A549 (cell line): ENCODE measurements around the gene ATP1A4. TPM values are rescaled to one million over a fixed set of nuclear protein-coding genes. Genes with fewer than 3 reads are reported as not detected.

Source experiments
- ATAC-seq, 2 experiments: fragments of 200-7000 bp in 1 of 2; fragments of >200 bp in 1 of 2; cut with Nextera tagmentation in 1 of 2; cut with Tn5 transposase in 1 of 2; 3 replicates each; pipeline versions ENCODE4 v1.8.0 to v1.9.1; 2018 to 2020; ENCODE audit warnings: mild to moderate bottlenecking in 1 of 2, moderate library complexity in 1 of 2
- CTCF ChIA-PET: fragments of 300-600 bp; sonication (Branson Sonifier 250); formaldehyde crosslinking; extraction: SDS; loops from one replicate; lab custom pipeline; 2021; ENCODE audit warnings: antibody characterized with exemption, inconsistent platforms; lab: Yijun Ruan, JAX
- POLR2A ChIA-PET: fragments of 350-600 bp; formaldehyde crosslinking; extraction: SDS; loops from one replicate; lab custom pipeline; 2021; ENCODE audit warnings: antibody characterized with exemption, inconsistent platforms; lab: Yijun Ruan, JAX
- DNase-seq, 2 experiments: peaks; one replicate each; pipeline versions ENCODE4 v3.0.0 to v3.0.0-alpha.2; 2011 to 2016; ENCODE audit warnings: low read depth in 1 of 2, low spot score in 1 of 2
- FAIRE-seq: peaks from 2 replicates; lab custom pipeline; 2011; peaks lifted over from hg19 to GRCh38; lab: Jason Lieb, UNC
- H3K27ac ChIP-seq, 2 experiments: fragments of >200 bp; sonication (Bioruptor Twin); formaldehyde crosslinking; 3 replicates each; pipeline ENCODE4 v1.5.1; 2016 to 2017
- H3K4me1 ChIP-seq: fragments of >200 bp; sonication (Bioruptor Twin); formaldehyde crosslinking; 3 replicates; pipeline ENCODE4 v1.6.1; 2016
- H3K4me2 ChIP-seq: fragments of >200 bp; sonication (Bioruptor Twin); formaldehyde crosslinking; 3 replicates; pipeline ENCODE4 v1.6.1; 2016
- H3K4me3 ChIP-seq: fragments of >200 bp; sonication (Bioruptor Twin); formaldehyde crosslinking; 3 replicates; pipeline ENCODE4 v1.5.1; 2016
- H3K9me3 ChIP-seq: fragments of >200 bp; sonication (Bioruptor Twin); formaldehyde crosslinking; 3 replicates; pipeline ENCODE4 v1.6.1; 2016
- CBX8 ChIP-seq: fragments of 200-600 bp; sonication (generic); IDR thresholded peaks from 2 replicates; pipeline ENCODE4 v1.6.1; 2016
- CEBPB ChIP-seq, 2 experiments: fragments of >200 bp in 1 of 2; sonication (Bioruptor Twin) in 1 of 2; formaldehyde crosslinking in 1 of 2; IDR thresholded peaks; 2 replicates each; pipeline ENCODE4 v1.6.1; 2012 to 2016
- CHD4 ChIP-seq: fragments of 200-600 bp; sonication (generic); IDR thresholded peaks from 2 replicates; pipeline ENCODE4 v1.6.1; 2016; ENCODE audit warnings: antibody characterized with exemption, mild to moderate bottlenecking, borderline replicate concordance
- ESRRA ChIP-seq: fragments of 150-350 bp; IDR thresholded peaks from 2 replicates; pipeline ENCODE4 v1.6.1; 2014; ENCODE audit warnings: mild to moderate bottlenecking, low read length, borderline replicate concordance
- FOSB ChIP-seq: fragments of 250-450 bp; sonication (Bioruptor Pico); IDR thresholded peaks from 2 replicates; pipeline ENCODE4 v1.5.0; 2020; ENCODE audit warnings: mild to moderate bottlenecking, moderate library complexity
- FOSL2 ChIP-seq, 2 experiments: fragments of 450-650 bp in 1 of 2; fragments of >200 bp in 1 of 2; sonication (Bioruptor Twin) in 1 of 2; formaldehyde crosslinking; IDR thresholded peaks; 2 replicates each; pipeline versions ENCODE4 v1.5.0 to v1.6.1; 2016 to 2020; ENCODE audit warnings: mild to moderate bottlenecking in 1 of 2, moderate library complexity in 1 of 2
- FOXS1 ChIP-seq: fragments of 250-450 bp; sonication (Bioruptor Pico); IDR thresholded peaks from 2 replicates; pipeline ENCODE4 v1.5.0; 2020; ENCODE audit warnings: mild to moderate bottlenecking, moderate library complexity
- GATA3 ChIP-seq: IDR thresholded peaks from 2 replicates; pipeline ENCODE4 v1.6.1; 2012; ENCODE audit warnings: borderline replicate concordance
- KDM1A ChIP-seq: fragments of 200-600 bp; sonication (generic); IDR thresholded peaks from 2 replicates; pipeline ENCODE4 v1.6.1; 2016; ENCODE audit warnings: low read depth, mild to moderate bottlenecking
- MAFK ChIP-seq: fragments of 450-650 bp; IDR thresholded peaks from 2 replicates; pipeline ENCODE4 v1.6.1; 2014; ENCODE audit not compliant: partially characterized antibody
- NPAS2 ChIP-seq: fragments of 250-450 bp; sonication (Bioruptor Pico); IDR thresholded peaks from 2 replicates; pipeline ENCODE4 v1.8.0; 2022; ENCODE audit warnings: mild to moderate bottlenecking, moderate library complexity, borderline replicate concordance
- PBX3 ChIP-seq: IDR thresholded peaks from 2 replicates; pipeline ENCODE4 v1.6.1; 2012
- RAD21 ChIP-seq, 2 experiments: fragments of >200 bp in 1 of 2; sonication (Bioruptor Twin) in 1 of 2; formaldehyde crosslinking in 1 of 2; IDR thresholded peaks in 1 of 2; conservative IDR thresholded peaks in 1 of 2; 2 replicates in 1 of 2; 3 replicates in 1 of 2; pipeline ENCODE4 v1.6.1; 2012 to 2018; ENCODE audit warnings: inconsistent platforms in 1 of 2
- RCOR1 ChIP-seq: fragments of 150-350 bp; IDR thresholded peaks from 2 replicates; pipeline ENCODE4 v1.6.1; 2014; ENCODE audit warnings: antibody characterized with exemption, low read length, low read depth
- SMC3 ChIP-seq: fragments of >200 bp; sonication (Bioruptor Twin); formaldehyde crosslinking; IDR thresholded peaks from 3 replicates; pipeline ENCODE4 v1.6.1; 2018; ENCODE audit warnings: inconsistent platforms
- SREBF2 ChIP-seq: fragments of 450-650 bp; IDR thresholded peaks from 2 replicates; pipeline ENCODE4 v1.6.1; 2014; ENCODE audit warnings: mild to moderate bottlenecking, moderate library complexity
- ZFP36 ChIP-seq: fragments of 450-650 bp; IDR thresholded peaks from 2 replicates; pipeline ENCODE4 v1.6.1; 2014; ENCODE audit warnings: borderline replicate concordance; ENCODE audit not compliant: partially characterized antibody
- WGBS: methylation state at CpG from one replicate; pipeline ENCODE4 v1.1.6; 2017; ENCODE audit errors: missing lambda C conversion rate; 5-methylcytosine and 5-hydroxymethylcytosine counted together
- polyA plus RNA-seq, 4 experiments: library from polyadenylated mRNA; depleted of rRNA in 3 of 4; stranded (reverse); fragments of >200 nt; fragmentation: RNase III in 1 of 4; extraction: RNeasy Plus Mini Kit Qiagen cat#74134 plus additional on column Dnase treatment in 1 of 4; gene quantifications; 2 replicates in 3 of 4; 3 replicates in 1 of 4; pipeline ENCODE4 v1.2.3, GENCODE V29; 2011 to 2017
- TF ChIP-seq, protein P1 (sequence below): fragments of 250-450 bp; sonication (Bioruptor Pico); IDR thresholded peaks from 2 replicates; pipeline ENCODE4 v1.5.0; 2020; ENCODE audit warnings: low read depth, mild to moderate bottlenecking, moderate library complexity

The ATP1A4 gene
- polyA plus RNA-seq, 2 of the 4 experiments (the other 2 are of a cell fraction): not detected

GRCh38 chr1:160127381-160127780 is 24.0 kb upstream of the ATP1A4 start:
- Histone ChIP-seq H3K27ac (peak overlapping the region; percentile 60 to 85; a peak in 5 of 6 replicates), H3K4me1 (peaks cover 63% of the 10 kb centered on the region), H3K4me2 (peak overlapping the region; percentile 49; the same call in 2 of the 3 replicates)
- ATAC-seq: no peak
- FAIRE-seq: no peak
- TF ChIP-seq SREBF2: no peak
- TF ChIP-seq FOSB (CRISPR knock-in tag): no peak
- no peak for TF ChIP-seq PBX3
- TF ChIP-seq, protein P1, sequence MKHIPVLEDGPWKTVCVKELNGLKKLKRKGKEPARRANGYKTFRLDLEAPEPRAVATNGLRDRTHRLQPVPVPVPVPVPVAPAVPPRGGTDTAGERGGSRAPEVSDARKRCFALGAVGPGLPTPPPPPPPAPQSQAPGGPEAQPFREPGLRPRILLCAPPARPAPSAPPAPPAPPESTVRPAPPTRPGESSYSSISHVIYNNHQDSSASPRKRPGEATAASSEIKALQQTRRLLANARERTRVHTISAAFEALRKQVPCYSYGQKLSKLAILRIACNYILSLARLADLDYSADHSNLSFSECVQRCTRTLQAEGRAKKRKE (CRISPR knock-in tag): no peak
- TF ChIP-seq FOXS1: no peak
- TF ChIP-seq KDM1A: no peak
- TF ChIP-seq, all 56 proteins: peak for 0
- ChIA-PET CTCF (interaction anchor here (0.6 to 23.7 kb wide), 3 partner anchors 22 to 164 kb away, joined by 3 to 222 read pairs (median 4); no protein-coding TSS in a partner anchor), POLR2A (no interaction called here)
- H3K4me3 ChIP-seq: no peak overlapping the region
- no peaks in the 10 kb centered on the region for H3K9me3 ChIP-seq
- no peak for DNase-seq
- WGBS: 96% methylated on average over 6 of the region's 9 CpGs

GRCh38 chr1:160127865-160128523 is 23.4 kb upstream of the ATP1A4 start:
- POLR2A ChIA-PET: no interaction called here
- FAIRE-seq: no peak
- Histone ChIP-seq H3K9me3 (no peaks in the 10 kb centered on the region), H3K27ac (peak overlapping the region; percentile 60 to 85; a peak in 5 of 6 replicates), H3K4me3 (no peak overlapping the region), H3K4me1 (peaks cover 63% of the 10 kb centered on the region), H3K4me2 (peak overlapping the region; percentile 49)
- ATAC-seq: peak; percentile 35 to 49; a peak in 3 of 6 replicates
- CTCF ChIA-PET: interaction anchor here (0.6 to 23.7 kb wide), 3 partner anchors 22 to 164 kb away, joined by 3 to 222 read pairs (median 4); no protein-coding TSS in a partner anchor
- WGBS: 48% methylated on average over 7 of the region's 7 CpGs
- TF ChIP-seq FOSL2 (IDR thresholded peaks at IDR 0.05) (no peak), FOSL2 (CRISPR knock-in tag; IDR thresholded peaks at IDR 0.05) (peak; percentile 39; the same call in 1 of the 2 replicates), CBX8 (no peak)
- DNase-seq: peak; percentile 41 to 43

GRCh38 chr1:160128636-160129035 is 22.8 kb upstream of the ATP1A4 start:
- 91% methylated on average over 18 of the region's 18 CpGs for WGBS
- H3K4me3 ChIP-seq: no peak overlapping the region
- no peaks in the 10 kb centered on the region for H3K9me3 ChIP-seq
- DNase-seq (no peak), ATAC-seq (no peak), FAIRE-seq (no peak)
- CTCF ChIA-PET: interaction anchor here (1.3 to 23.7 kb wide), 2 partner anchors 23 to 65 kb away, joined by 4 to 222 read pairs; no protein-coding TSS in a partner anchor
- H3K27ac ChIP-seq: peak overlapping the region; percentile 60 to 85; a peak in 5 of 6 replicates
- peaks cover 60% of the 10 kb centered on the region for H3K4me1 ChIP-seq
- TF ChIP-seq GATA3 (no peak), SMC3 (no peak), CEBPB (IDR thresholded peaks at IDR 0.05) (no peak)
- peak overlapping the region; percentile 49; the same call in 1 of the 3 replicates for H3K4me2 ChIP-seq
- POLR2A ChIA-PET: no interaction called here

DNA sequence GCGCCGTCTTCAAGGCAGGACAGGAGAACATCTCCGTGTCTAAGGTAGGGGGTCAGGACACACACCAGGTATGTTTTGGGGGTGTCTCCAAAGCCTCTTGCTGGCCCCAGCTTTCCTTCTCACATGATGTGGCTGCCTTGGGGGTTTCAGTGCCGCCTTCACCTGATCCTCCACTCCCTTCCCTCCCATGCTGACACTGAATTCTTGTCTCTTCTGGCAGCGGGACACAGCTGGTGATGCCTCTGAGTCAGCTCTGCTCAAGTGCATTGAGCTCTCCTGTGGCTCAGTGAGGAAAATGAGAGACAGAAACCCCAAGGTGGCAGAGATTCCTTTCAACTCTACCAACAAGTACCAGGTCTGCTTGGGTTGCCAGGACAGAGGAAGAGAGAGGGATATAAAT is 22.4 kb upstream of the ATP1A4 start:
- no peak overlapping the region for H3K4me3 ChIP-seq
- no peak for TF ChIP-seq ESRRA
- DNase-seq (no peak), ATAC-seq (no peak), FAIRE-seq (no peak)
- ChIA-PET CTCF (interaction anchor here (0.7 to 23.7 kb wide), 3 partner anchors 23 to 64 kb away, joined by 3 to 222 read pairs (median 6); no protein-coding TSS in a partner anchor), POLR2A (no interaction called here)
- H3K27ac ChIP-seq: peak overlapping the region; percentile 60 to 85; a peak in 5 of 6 replicates
- no peaks in the 10 kb centered on the region for H3K9me3 ChIP-seq
- WGBS: 88% methylated on average over 5 of the region's 5 CpGs
- H3K4me2 ChIP-seq: no peak overlapping the region
- peaks cover 56% of the 10 kb centered on the region for H3K4me1 ChIP-seq

- TF ChIP-seq NPAS2 (CRISPR knock-in tag) (no peak), MAFK (peak; percentile 68), CHD4 (no peak), ZFP36 (no peak), RCOR1 (no peak), RAD21 (conservative IDR thresholded peaks at IDR 0.05 in 1 of 2, IDR thresholded peaks at IDR 0.05 in 1 of 2) (no peak), KDM1A (no peak)
- no peak overlapping the region for H3K4me2 ChIP-seq
- ChIA-PET POLR2A (no interaction called here), CTCF (interaction anchor here (0.7 to 23.7 kb wide), 4 partner anchors 17 to 63 kb away, joined by 3 to 222 read pairs (median 6); no protein-coding TSS in a partner anchor)
- 85% methylated on average over 3 of the region's 3 CpGs for WGBS
- ATAC-seq (no peak), DNase-seq (no peak), FAIRE-seq (no peak)
- H3K4me3 ChIP-seq: no peak overlapping the region
- peaks cover 51% of the 10 kb centered on the region for H3K4me1 ChIP-seq
- peak overlapping the region; percentile 60 to 85; a peak in 5 of 6 replicates for H3K27ac ChIP-seq
- no peaks in the 10 kb centered on the region for H3K9me3 ChIP-seq
These were observed 21.8 kb upstream of the ATP1A4 start for GRCh38 chr1:160129558-160129957.
